ENCODE measurements around the gene CATSPERE. TPM values are rescaled to one million over a fixed set of nuclear protein-coding genes. Genes with fewer than 3 reads are reported as not detected.

CATSPERE gene
- total and polyA plus RNA-seq, 9 of the 15 experiments (the other 6 are each of a cell fraction or from before 2014, with no cell fraction given) = 0.06 to 0.16 (median 0.09) TPM; not detected in 3

GRCh38 chr1:244652623-244653438 lies 191.8 kb downstream of the CATSPERE start, which contains the start of gene DESI2 (continued):
- TF ChIP-seq RAD21 (CRISPR knock-in tag; conservative IDR thresholded peaks at IDR 0.05 in 1 of 2, IDR thresholded peaks at IDR 0.05 in 1 of 2) (peak; percentile 46 to 55), ETV5 (CRISPR knock-in tag; IDR thresholded peaks at IDR 0.05; ENCODE audit: low read depth) (peak; percentile 76), HNRNPL (IDR thresholded peaks at IDR 0.05; ENCODE audit: low read depth, low read length) (0 out of 2 replicates have a peak, but pooled peaks have one; percentile 56), ZNF395 (CRISPR knock-in tag; IDR thresholded peaks at IDR 0.05) (peak; percentile 82; the same call in 1 of the 2 replicates), HNRNPK (IDR thresholded peaks at IDR 0.05; ENCODE audit: low read depth, low read length, poor library complexity, severe bottlenecking) (no peak), MEIS2 (IDR thresholded peaks at IDR 0.05; ENCODE audit: partially characterized antibody) (peak; percentile 57), ETV1 (tag; conservative IDR thresholded peaks at IDR 0.05; ENCODE audit: low read depth) (0 out of 2 replicates have a peak, but pooled peaks have one; percentile 37), GATAD2A (IDR thresholded peaks at IDR 0.05) (0 out of 2 replicates have a peak, but pooled peaks have one; percentile 46), NFATC3 (IDR thresholded peaks at IDR 0.05) (no peak), PRMT5 (CRISPR knock-in tag; IDR thresholded peaks at IDR 0.05) (no peak), TEAD1 (CRISPR knock-in tag; IDR thresholded peaks at IDR 0.05) (peak in 1 of 2 experiments; percentile 14; a peak in 1 of 4 replicates), SMARCC2 (IDR thresholded peaks at IDR 0.05; ENCODE audit: low read depth) (peak; percentile 26; the same call in 1 of the 2 replicates), FOXJ2 (tag; IDR thresholded peaks at IDR 0.05) (0 out of 2 replicates have a peak, but pooled peaks have one; percentile 8), HDAC2 (IDR thresholded peaks at IDR 0.05) (0 out of 2 replicates have a peak, but pooled peaks have one; percentile 23), DIDO1 (tag; IDR thresholded peaks at IDR 0.05; ENCODE audit: low read depth) (no peak), RBFOX2 (IDR thresholded peaks at IDR 0.05; ENCODE audit: low read depth, low read length) (peak; percentile 99), SRF (CRISPR knock-in tag; IDR thresholded peaks at IDR 0.05) (peak in 1 of 2 experiments; percentile 47; a peak in 1 of 4 replicates), KDM4B (IDR thresholded peaks at IDR 0.05; ENCODE audit: borderline replicate concordance in 2 of 2, low read depth in 1 of 2) (0 out of 4 replicates have a peak, but pooled peaks of 1 of the 2 experiments have one; percentile 66), ZBTB11 (CRISPR knock-in tag; IDR thresholded peaks at IDR 0.05) (peak in 2 of 3 experiments; percentile 49 to 93; a peak in 2 of 6 replicates), YY1 (IDR thresholded peaks at IDR 0.05; ENCODE audit: borderline replicate concordance in 1 of 3, control insufficient read depth in 1 of 3, extremely low read depth in 1 of 3, insufficient read depth in 3 of 3, insufficient read length in 1 of 3, insufficient replicate concordance in 2 of 3, low read depth in 1 of 3, low read length in 2 of 3) (peak; percentile 88 to 99 (median 98))
